ENCODE measurements around the gene PODN.

PODN gene

DNA sequence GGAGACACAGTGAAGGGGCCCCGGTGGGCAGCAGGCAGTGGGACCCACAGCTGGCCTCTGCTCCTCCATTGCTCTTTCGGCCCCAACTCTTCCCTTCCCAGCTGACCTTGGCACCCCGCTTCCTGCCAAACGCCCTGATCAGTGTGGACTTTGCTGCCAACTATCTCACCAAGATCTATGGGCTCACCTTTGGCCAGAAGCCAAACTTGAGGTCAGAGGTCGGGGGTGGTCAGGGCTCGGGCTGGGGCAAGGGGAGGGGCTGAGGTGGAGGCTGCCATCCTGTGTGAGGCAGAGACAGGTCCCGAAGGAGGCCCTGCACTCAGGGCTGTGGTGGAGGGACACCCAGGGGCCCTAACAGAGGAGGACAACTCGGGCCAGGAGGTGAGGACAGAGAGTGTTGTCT lies 13.7 kb downstream of the PODN start:
- no peak for DNase-seq

DNA sequence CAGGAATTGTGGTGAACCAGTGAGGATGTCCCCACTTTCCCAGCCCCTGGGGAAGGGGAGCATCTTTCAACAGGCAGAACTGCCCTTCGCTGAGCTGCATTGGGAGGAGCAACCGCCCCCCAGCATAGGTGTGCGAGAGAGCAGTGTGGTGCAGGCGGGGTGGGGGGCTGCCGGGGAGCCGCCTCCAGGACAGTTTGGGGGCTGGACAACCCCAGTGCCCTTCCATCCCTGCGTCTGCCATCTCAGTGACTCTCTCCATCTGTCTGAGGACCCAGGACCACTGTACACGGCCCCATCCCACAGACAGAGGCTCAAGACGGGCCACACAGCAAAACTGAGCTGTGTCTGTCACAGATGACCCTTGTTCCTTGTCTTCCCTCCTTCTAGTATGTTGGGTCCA lies 14.2 kb downstream of the PODN start:
- DNase-seq: no peak

DNA sequence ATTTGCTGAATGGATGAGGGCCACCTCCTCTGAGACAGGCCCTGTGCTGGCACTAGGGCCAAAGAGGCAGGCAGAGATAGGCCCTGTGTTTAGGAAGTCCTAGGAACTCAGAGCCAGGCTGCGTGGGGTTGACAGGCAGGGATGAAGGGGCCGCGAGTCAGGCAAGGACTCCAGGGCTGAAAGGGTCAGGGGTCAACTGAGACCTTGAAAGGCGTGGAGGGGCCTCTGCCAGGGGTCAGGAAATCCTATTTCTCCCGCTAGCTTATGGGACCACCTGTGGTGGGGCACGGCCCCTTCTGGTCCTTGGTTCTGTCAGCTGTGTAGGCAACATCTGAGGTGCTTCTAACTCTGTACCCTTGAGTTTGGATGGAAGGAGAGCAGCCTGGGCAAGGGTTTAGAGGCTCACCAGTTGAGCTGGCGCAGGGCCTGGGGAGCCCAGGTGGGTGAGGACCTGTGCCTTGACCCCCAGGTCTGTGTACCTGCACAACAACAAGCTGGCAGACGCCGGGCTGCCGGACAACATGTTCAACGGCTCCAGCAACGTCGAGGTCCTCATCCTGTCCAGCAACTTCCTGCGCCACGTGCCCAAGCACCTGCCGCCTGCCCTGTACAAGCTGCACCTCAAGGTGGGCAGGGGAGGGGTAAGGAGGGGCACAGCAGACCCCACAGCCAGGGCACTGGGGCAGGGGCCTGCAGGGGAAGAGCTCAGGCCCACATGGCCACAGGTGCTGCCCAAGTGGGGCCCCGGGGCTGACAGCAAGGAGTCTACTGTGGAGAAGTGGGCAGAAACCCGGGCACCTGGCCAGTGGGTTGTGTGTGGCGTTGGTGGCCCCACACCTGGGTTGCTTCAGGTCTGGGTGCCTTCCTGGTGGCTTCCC lies 14.9 kb downstream of the PODN start:
- DNase-seq: no peak

DNA sequence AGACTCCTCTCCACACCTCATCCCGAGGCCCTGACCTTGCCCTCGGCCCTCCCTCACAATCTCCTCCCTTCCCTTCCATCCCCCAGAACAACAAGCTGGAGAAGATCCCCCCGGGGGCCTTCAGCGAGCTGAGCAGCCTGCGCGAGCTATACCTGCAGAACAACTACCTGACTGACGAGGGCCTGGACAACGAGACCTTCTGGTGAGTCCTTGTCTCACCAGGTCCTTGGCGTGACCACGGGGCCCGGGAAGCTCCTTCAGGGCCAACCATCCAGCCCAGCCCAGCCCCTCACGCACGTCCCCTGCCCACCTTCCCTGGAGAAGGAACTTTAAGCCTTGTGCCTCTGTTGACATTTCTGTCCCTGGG lies 15.6 kb downstream of the PODN start:
- no peak for DNase-seq

DNA sequence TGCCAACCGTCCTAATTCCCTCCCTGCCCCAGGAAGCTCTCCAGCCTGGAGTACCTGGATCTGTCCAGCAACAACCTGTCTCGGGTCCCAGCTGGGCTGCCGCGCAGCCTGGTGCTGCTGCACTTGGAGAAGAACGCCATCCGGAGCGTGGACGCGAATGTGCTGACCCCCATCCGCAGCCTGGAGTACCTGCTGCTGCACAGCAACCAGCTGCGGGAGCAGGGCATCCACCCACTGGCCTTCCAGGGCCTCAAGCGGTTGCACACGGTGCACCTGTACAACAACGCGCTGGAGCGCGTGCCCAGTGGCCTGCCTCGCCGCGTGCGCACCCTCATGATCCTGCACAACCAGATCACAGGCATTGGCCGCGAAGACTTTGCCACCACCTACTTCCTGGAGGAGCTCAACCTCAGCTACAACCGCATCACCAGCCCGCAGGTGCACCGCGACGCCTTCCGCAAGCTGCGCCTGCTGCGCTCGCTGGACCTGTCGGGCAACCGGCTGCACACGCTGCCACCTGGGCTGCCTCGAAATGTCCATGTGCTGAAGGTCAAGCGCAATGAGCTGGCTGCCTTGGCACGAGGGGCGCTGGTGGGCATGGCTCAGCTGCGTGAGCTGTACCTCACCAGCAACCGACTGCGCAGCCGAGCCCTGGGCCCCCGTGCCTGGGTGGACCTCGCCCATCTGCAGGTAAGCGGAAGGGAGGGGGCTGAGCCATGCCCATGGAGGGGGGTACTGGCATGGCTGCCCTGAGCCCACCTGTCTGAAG lies 16.5 kb downstream of the PODN start:
- DNase-seq: no peak

DNA sequence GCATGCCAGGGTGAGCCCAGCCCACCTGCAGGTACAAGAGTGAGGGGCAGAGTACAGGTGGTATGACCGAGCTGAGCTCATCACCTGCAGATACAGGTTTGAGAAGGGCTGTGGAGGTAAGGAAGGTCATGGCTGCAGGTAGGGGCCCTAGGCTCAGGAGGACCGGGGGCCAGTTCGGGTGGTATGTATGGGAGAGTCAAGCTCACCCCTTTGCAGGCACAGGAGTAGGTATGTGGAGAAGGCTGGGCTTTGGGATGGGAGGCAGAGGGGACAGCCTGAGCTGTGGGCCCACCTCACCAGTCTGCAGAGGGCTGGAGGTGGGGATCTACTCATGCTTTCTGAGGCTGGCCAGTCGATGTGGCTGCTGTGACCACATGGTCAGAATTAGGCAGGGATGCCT lies 17.2 kb downstream of the PODN start:
- no peak for DNase-seq

DNA sequence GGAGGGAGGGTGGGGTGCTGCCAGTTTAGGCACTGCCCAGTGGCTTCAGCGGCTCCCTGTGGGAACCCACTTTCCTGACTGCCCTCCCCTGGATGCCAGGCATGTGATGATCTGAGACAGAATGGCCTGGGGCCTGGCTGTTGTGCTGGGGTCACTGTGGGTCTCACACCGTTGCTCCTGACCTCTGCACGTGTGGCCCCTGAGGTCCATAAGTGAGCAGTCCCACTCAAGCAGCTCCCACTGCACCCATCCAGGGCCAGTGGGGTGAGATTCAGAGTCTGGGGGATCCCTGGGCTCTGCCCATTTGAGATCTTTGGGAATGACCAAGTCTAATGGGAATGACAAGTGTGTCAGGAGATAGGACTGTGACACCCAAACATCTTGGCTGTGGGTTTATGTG lies 18.0 kb downstream of the PODN start:
- no peak for DNase-seq

DNA sequence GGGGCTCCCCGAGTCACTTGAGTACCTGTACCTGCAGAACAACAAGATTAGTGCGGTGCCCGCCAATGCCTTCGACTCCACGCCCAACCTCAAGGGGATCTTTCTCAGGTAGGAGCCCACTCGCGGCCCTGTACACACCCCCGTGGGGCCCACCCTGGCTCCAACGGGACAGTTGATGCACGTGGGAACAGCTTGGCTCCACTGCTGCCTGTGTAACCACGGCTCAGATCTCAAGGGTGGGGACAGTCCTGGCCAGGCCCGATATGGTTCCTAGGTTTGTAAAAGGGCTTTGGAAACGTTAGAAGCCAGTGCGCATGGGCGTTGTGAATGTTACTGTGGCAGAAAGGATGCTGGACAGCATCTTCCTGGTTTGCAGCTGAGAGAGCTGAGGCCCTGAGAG lies 18.8 kb downstream of the PODN start:
- DNase-seq: no peak

DNA sequence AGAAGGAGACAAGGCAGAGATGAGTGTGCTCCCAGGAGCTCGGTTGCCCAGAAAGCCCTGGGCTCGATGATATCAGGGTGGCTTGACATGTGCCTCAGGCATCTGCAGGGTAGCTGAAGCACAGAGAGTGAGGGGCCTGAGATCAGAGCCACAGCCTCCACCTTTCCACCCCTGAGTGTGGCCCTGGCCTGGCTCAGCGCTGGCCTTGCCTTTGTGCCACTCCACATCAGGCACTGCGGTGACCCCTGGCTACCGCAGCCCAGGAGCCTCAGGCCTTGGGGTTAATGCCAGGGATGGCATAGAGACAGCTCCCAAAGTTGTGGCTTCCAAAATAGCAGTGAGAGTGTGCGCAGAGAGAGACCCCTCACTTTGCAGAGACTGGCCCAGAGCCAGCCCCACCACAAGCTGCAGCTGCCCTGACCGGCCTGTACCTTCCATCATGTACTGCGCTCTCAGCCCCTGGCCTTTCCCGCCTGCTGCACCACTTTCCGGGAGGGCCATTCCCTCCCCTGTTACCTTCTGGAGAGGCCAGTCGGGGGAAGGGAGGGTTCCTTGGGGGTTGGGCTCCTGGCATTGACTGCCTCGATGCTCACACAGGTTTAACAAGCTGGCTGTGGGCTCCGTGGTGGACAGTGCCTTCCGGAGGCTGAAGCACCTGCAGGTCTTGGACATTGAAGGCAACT lies 19.5 kb downstream of the PODN start:
- DNase-seq: no peak

DNA sequence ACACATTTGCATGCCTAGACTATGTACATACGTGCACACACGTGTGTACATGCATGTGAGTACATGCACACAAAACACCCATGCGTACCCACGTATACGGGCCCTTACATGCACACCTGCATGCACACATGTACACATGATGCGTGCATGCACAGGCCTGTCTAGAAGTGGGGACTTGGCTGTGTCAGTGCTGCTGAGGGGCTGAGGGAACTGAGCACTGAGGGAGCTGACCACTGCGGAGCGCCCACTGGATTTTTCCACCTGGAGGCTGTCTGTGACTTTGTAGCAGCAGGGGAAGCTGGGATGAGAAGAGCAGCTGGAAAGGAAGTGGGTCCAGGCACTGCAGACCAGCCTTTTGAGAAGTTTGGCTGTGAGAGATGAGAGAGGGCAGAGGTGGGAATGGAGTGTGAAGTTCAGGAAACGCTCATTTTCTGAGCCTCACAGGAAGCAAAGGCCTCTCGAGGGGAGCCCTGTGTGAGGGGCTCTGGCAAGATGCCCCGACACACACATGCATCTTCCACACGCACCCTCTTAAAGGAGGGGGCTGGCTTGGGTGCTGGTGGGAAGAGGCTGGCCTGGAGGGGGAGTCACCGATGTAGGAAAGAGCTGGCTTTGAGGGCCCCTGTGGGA lies 20.9 kb downstream of the PODN start:
- no peak for DNase-seq

DNA sequence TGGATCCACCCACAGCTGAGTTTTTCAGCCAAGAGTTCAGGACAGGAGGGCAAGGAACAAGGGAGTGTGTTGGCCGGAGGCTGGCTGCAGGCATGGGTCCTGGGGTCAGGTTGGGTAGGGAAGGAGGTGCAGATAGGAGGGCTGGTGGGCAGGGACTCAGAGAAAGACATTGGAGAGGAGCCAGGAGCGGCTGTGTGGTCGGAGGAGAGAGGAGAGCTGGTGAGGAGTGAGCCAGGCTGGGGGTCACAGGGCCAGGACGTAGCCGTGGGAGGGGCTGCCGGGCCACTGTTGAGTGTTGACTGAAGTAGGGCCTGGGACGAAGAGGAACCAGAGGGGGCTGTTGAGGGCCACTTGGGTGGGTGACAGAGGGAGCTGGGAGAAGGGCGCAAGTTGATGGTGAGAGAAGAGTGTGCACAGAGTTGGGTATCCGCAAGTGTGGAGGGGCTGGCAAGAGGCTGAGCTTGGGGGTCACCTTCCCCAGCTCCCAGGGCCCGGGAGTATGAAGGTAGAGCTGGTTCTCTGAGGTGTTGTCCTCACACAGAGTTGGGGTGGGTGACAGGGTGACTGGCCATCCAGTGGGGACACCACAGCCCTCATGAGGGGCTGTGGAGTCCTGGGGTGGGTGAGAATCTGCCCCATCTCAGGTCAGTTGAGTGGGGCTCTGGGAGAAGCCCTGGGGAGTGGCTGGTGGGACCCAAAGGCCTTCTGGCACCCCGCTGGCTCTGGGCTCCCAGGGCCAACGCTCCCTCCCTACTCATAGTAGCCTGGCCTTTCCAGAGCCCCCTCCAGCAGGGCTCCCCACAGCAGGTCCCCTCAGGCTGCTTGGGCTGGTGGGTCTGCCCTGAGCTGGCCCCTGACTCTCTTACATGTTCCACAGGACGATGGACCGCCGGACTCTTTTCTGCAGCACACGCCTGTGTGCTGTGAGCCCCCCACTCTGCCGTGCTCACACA lies 21.9 kb downstream of the PODN start:
- no peak for DNase-seq

DNA sequence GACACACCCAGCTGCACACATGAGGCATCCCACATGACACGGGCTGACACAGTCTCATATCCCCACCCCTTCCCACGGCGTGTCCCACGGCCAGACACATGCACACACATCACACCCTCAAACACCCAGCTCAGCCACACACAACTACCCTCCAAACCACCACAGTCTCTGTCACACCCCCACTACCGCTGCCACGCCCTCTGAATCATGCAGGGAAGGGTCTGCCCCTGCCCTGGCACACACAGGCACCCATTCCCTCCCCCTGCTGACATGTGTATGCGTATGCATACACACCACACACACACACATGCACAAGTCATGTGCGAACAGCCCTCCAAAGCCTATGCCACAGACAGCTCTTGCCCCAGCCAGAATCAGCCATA lies 22.6 kb downstream of the PODN start:
- DNase-seq: no peak

DNA sequence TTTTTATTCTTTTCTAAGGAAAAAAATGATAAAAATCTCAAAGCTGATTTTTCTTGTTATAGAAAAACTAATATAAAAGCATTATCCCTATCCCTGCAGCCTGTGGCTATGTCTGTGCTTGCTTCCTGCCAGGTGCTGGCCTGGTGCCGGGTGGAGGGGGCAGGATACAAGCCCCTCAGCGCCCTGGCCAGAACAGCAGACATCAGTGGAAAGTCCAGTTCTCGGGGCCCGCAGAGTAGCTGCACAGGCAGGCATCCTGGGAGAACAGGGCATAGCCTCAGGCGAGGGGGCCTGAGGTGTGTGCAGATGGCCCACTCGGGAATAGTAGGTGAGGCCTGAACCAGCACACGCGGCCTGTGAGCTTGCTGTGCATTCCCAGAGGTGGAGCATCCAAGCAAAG lies 23.4 kb downstream of the PODN start:
- DNase-seq: no peak

DNA sequence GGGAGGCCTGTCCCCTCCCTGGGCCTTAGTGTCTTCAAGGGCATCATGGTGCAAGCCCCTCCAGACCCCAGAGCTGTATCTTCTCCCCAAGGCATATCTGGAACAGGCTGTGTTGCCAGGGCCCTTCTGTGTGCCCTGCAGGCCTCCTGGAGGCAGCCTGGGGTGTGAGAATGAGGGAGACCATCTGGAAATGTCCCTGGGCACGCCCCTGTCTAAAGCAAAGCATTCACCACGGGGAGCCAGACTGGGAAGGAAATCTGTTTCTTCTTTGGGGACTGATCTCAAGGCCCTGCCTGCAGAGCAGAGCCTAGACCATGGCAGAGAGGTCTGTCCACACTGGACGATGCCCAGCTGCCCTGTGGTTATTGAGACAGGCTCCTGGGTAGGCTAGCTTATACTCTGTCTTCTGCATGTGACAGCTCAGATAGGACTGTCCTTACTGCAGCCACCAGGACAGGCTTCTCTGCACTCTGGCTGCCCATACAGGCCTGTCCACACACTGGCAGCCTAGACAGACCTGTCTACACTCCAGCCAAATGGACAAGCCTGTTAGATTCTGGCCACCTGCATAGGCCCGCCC lies 24.6 kb downstream of the PODN start:
- DNase-seq: no peak

DNA sequence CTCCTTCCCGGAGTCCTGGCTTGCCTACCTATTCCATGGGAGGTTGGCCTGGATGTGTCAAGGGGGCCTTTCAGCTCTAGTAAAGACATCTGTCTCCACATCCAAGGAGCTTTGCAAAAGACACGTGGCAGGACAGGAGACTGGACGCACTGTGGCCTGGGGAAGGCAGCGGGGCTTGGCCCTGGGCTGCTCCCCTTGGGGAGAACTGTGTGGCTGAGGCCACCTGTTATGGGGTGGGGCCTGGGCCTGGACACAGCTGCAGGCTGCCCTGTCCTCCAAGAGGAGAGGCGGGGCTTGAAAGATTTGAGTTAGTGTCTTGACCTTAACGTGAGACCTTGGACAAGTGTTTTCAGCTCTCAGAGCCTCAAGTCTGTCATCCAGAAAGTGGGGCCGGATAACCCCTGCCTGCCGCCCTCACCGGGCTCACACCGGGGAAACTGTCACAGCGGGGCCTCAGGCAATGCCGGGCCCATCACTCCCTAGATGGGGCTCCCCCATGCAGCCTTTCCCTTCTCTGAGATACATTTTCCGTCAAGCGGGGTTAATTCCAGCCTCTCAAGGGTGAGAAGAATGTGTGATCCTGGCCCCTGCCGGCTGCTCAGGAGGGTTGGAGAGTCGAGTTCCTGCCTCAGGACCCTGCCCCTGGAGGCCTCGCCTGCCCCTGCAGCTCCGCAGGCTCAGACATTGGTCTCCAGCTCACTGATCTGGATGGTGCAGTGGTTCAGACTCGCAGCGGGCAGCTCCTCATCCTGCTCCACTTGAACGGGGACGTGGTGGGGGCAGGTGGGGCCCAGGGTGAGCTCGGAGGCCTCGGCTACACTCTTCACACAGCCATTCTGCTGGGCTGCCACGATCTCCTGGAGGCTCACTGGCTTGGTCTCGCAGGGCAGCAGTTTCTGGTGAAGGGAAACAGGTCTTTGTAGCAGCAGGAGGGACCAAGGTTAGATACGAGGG lies 25.6 kb downstream of the PODN start:
- DNase-seq: no peak

DNA sequence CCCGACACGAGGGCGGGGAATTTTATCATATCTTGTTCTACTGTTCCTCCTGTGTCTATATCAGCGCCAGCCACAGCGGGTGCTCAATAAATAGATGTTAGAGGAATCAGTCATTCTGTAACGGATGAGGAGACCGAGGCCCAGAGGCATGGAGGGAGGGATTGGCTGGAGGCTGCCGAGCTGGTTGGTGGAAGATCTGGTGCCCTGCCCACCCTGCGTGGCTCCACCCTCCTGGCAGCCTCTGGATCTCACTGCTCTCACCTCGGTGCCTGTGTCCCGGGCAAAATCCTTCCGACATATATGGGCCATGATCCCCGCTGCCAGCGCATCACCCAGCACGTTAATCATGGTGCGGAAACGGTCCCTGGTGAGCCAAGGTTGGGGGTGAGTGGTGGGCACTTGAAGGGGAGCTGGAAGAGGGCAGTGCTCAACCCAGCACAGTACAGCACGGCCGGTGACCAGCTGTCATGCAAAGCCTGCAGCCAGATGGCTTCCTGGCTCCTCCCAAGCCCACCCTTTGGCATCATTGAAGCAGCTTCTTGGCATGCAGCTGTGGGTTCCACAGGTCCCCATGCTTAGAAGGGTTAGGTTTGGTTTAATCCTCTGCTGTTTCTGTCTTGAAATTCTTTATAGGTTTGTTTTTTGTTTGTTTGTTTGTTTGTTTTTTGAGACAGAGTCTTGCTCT lies 26.7 kb downstream of the PODN start:
- no peak for DNase-seq

DNA sequence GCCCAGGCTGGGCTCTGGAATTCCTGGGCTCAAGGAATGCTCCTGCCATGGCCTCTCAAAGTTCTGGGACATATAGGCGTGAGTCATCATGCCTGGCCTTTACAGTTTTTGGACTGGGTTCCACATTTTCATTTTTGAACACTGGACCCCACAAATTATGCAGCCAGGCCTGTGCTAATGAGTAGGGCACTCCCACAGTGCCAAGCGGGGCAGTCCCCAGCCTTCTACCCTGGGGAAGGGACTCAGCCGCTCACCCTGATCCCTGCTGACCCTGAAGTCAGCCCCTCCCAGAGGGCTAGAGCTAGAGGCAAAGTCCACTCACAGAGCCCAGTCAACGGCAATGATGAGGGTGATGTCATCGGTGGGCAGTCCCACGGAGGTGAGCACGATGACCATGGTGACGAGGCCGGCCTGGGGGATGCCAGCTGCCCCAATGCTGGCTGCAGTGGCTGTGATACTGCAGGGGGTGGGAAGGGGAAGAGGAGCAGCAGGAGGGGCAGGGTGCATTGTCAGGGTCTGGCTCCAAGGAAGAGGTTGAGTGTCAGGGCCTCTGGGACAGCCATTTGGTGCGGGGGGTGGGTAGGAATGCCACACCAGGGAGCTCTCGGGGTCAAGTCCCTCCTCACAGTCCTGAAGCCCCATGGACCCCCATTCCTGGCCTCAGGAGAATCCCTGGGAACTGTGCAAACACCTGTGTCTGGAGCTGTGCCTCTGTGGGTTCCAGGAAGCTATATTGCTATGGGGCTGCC lies 27.6 kb downstream of the PODN start:
- DNase-seq: peak; percentile 22

DNA sequence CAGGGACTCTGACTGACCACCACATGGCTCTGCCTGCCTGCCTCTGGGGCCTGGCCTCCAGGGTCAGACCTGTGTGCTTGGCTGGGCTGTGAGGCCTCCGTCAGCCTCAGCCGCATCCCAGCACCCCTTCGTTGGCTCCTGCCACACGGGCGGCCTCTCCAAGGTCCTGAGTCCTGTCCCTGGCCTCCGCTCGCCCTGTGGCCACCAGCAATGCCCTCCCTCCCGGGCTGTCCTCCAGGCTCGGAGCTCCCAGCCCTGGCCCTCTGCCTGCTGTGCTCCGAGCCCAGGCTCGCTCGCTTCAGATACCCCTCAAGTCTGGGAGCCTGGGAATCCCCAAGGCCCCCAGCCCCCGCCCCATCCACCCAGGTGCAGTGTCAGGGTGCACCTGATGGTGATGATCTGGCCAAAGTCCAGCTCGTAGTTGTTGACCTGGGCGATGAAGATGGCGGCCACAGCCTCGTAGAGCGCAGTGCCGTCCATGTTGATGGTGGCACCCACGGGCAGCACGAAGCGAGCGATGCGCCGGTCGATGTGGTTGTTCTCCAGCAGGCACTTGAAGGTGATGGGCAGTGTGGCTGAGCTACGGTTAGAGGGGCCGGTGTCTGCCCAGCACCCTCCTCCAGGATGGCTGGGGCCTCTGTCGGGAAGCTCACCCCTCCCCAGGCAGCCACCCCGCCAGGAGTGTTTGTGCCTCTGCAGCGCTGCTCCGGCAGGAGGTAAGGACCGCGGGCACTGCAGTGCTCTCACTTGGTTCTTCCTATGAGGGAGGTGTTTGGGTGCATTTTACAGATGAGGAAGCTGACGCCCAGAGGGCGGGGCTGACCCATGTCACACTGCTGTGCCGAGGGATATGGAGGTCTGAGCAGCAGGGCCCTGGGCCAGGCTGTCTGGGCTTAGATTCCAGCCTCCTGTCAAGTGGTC lies 28.5 kb downstream of the PODN start:
- no peak for DNase-seq

All from T1000 (cell line).